ENCODE data around the gene XPR1. TPM values are rescaled to one million over a fixed set of nuclear protein-coding genes. Genes with fewer than 3 reads are reported as not detected.

Gene XPR1
- total and polyA plus RNA-seq, 2 donors (not counting 3 experiments of a cell fraction or from before 2014, with no cell fraction given): 23.9 to 26.7 TPM

- intact Hi-C loops (cut with micrococcal nuclease): no loop called here
- no peaks in the 10 kb centered on the region for H3K36me3 ChIP-seq (ENCODE audit: control insufficient read depth in 2 of 2, extremely low read depth in 1 of 2, insufficient read depth in 2 of 2, low read length in 2 of 2)
- no TSS peak for BruUV-seq (replicated peaks)
- H3K4me1 ChIP-seq (ENCODE audit: control insufficient read depth, extremely low read depth, insufficient read depth, low read length): no peaks in the 10 kb centered on the region
- no peak overlapping the region for H3K9ac ChIP-seq (replicated peaks; ENCODE audit: extremely low read depth, insufficient read depth, low read length)
- DNase-seq (ENCODE audit: low read depth, low spot score) (no peak), FAIRE-seq (no peak)
- no peaks in the 10 kb centered on the region for H3K9me1 ChIP-seq (replicated peaks; ENCODE audit: control insufficient read depth, extremely low read depth, insufficient read depth, low read length)
- no peaks in the 10 kb centered on the region for H3K9me3 ChIP-seq (replicated peaks; ENCODE audit: control insufficient read depth, insufficient read depth, low read length)
- no peak overlapping the region for H2AFZ ChIP-seq (ENCODE audit: low read depth, low read length)
- TF ChIP-seq MAX (IDR thresholded peaks at IDR 0.05; ENCODE audit: insufficient read depth, insufficient read length): no peak
- no peak for TF ChIP-seq MYC (IDR thresholded peaks at IDR 0.05; ENCODE audit: low read depth, low read length)
- TF ChIP-seq, protein P1, sequence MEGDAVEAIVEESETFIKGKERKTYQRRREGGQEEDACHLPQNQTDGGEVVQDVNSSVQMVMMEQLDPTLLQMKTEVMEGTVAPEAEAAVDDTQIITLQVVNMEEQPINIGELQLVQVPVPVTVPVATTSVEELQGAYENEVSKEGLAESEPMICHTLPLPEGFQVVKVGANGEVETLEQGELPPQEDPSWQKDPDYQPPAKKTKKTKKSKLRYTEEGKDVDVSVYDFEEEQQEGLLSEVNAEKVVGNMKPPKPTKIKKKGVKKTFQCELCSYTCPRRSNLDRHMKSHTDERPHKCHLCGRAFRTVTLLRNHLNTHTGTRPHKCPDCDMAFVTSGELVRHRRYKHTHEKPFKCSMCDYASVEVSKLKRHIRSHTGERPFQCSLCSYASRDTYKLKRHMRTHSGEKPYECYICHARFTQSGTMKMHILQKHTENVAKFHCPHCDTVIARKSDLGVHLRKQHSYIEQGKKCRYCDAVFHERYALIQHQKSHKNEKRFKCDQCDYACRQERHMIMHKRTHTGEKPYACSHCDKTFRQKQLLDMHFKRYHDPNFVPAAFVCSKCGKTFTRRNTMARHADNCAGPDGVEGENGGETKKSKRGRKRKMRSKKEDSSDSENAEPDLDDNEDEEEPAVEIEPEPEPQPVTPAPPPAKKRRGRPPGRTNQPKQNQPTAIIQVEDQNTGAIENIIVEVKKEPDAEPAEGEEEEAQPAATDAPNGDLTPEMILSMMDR (IDR thresholded peaks at IDR 0.05; ENCODE audit: extremely low read depth in 1 of 2, insufficient read depth in 1 of 2, low read depth in 1 of 2, low read length in 2 of 2): no peak
- no peak for TF ChIP-seq GATA2 (IDR thresholded peaks at IDR 0.05; ENCODE audit: insufficient read depth, insufficient read length, low read depth, low read length)
- TF ChIP-seq POLR2A (IDR thresholded peaks at IDR 0.05; ENCODE audit: low read depth, low read length): no peak
- TF ChIP-seq FOS (IDR thresholded peaks at IDR 0.05; ENCODE audit: borderline replicate concordance, insufficient read depth, low read length): no peak
- no peak for TF ChIP-seq EZH2 (IDR thresholded peaks at IDR 0.05; ENCODE audit: borderline replicate concordance, low read depth, low read length, severe bottlenecking)
- no peak for TF ChIP-seq POLR2AphosphoS5 (IDR thresholded peaks at IDR 0.05; ENCODE audit: insufficient read depth, low read depth, low read length)
- TF ChIP-seq JUN (IDR thresholded peaks at IDR 0.05; ENCODE audit: borderline replicate concordance, insufficient read depth, insufficient read length, low read depth): no peak
- H3K79me2 ChIP-seq (ENCODE audit: control insufficient read depth, insufficient read depth, low read length): no peaks in the 10 kb centered on the region
- no peak overlapping the region for H3K27ac ChIP-seq (ENCODE audit: insufficient read depth, low read depth, low read length)
- no peak overlapping the region for H3K4me2 ChIP-seq (ENCODE audit: insufficient read depth, low read length)
- ChIA-PET POLR2A (no interaction called here), CTCF (no interaction called here)
- no peak overlapping the region for H3K4me3 ChIP-seq (replicated peaks in 1 of 3; ENCODE audit: insufficient read depth in 1 of 3, low read depth in 1 of 3, low read length in 3 of 3)
- no peaks in the 10 kb centered on the region for H4K20me1 ChIP-seq (replicated peaks; ENCODE audit: control insufficient read depth, extremely low read depth, insufficient read depth, low read length)
- dilution Hi-C loops (cut with MboI; ENCODE audit: extremely low pct_ligation_motif_present, low sequenced_read_pairs): no loop called here
- H3K27me3 ChIP-seq (ENCODE audit: control insufficient read depth in 2 of 2, insufficient read depth in 2 of 2, low read length in 2 of 2): no peaks in the 10 kb centered on the region
These were observed 287.4 kb downstream of the XPR1 start for GRCh38 chr1:180919183-180919700.

Data from endothelial cell of umbilical vein (primary cell).